NCI-H1436 (cell line): Measurements from ENCODE around the gene TMEM151B.
"Not testable (repeated sequence)": the region's sequence is repeated elsewhere in the genome, so short reads cannot be mapped to it uniquely, and the experiment has no call there.

Source experiments
- DNase-seq: peaks from one replicate; lab custom pipeline; 2025; lab: John Stamatoyannopoulos, UW

Gene TMEM151B

DNA sequence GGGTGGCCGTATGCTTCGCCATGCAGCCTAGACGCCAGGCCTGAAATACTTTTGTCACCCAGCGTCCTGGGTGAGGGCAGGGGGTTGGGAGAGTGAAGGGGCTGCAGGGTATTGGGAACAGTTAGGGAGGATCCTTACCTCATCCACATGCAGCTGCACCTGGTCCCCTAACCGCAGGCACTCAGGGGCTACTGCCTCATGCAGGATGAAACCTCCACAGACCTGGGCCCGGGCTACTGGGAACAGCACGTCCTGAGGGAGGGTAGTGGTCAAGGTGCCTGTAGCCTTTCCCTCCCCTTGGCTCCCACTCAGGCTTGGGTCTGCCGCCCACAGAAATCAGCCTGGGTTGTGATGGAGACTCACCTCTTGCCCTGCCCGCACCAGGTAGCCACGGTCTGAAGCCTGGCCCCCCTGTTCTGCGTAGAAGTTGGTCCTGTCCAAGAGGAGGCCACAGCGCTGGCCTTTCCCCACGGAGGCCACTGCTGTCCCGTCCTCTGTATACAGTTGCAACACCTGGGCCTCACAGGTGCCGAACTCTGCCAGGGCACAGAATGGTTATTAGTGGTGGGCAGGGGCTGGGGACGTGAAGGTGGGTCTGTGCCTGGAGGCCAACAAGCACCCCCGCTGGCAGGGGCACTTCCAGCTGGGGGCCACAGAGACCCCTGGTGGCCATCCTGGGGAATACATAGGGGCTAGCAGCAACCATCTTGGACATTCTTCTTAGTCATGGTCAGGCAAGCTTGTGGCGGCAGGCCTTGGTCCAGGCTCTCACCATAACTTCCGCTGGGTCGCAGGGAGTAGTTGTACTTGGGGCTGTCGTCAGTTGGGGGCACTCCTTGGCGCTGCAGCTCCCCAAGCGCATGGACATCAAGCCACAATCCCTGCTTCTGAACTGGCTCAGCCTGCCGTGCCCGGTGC lies 34.3 kb downstream of the TMEM151B start:
- DNase-seq = no peak

DNA sequence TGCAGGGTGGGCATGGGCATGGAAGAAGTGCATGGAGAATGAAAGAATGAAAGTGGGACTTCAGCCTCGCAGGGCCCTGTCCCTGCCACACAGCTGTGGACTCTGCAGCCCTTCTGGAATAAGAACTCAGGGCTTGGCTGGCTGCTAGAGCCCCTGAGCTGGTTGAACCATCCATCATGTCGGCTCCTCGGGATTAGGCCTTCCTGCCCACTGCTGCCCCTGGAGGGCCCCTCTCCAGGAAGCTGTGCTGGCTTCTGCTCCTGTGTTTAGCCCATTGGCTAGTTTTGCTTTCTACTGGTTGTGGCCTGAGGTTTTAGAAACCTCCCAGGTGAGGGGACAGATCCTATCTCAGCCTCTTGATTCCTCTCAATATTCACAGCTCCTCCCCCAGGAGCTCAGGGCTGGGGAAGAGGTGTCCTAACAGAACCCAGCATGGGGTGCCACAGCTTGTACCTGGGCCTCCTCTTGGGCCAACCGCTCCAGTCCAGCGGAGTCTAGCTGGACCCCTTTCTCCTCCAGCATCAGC lies 35.0 kb downstream of the TMEM151B start:
- DNase-seq = no peak

DNA sequence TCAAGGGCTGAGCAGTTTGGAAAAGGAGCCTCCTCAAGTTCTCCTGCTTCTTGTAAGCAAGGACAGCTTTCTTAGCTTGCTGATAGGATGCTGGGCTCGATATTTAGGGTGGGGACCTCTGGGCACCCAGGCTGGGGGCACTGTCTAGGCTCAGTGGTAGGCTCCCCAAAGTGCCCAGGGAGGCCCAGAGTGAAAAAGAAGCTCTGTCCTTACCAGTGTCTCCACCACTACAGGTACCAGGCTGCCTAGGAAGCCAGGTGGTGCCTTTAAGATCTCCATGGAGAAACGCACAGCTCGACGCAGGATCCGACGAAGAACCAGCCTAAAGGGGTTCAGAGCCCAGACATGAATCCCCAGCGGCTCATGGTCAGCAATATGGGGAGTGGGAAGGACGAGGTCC lies 36.5 kb downstream of the TMEM151B start:
- DNase-seq = no peak

GRCh38 chr6:44307217-44307616 lies 37.0 kb downstream of the TMEM151B start:
- DNase-seq = no peak

DNA sequence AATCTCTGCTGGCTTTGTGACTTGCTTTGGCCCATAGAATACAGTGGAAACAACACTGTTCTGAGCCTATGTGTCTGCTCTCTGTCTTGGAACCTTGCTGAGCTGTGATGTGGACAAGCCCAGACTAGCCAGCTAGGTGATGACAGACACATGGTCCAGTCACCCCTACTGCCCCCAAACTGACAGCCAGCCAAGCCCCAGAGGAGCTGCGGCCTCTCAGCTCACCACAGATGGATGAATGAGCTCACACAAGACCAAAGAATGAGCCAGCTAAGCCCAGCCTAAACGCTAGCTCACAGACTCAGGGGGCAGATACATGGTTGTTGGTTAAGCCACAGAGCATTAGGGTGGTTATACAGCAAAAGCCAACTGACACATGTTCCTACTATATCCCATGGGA lies 38.8 kb downstream of the TMEM151B start:
- no peak for DNase-seq

- no peak for DNase-seq
Observed at GRCh38 chr6:44309631-44310030, 39.4 kb downstream of the TMEM151B start.

- no peak for DNase-seq
Observed at GRCh38 chr6:44310241-44310640, 40.0 kb downstream of the TMEM151B start.

- DNase-seq = no peak
Observed at GRCh38 chr6:44311304-44311703, 41.1 kb downstream of the TMEM151B start.

- DNase-seq = no peak
Observed at GRCh38 chr6:44311767-44312166, 41.5 kb downstream of the TMEM151B start.

DNA sequence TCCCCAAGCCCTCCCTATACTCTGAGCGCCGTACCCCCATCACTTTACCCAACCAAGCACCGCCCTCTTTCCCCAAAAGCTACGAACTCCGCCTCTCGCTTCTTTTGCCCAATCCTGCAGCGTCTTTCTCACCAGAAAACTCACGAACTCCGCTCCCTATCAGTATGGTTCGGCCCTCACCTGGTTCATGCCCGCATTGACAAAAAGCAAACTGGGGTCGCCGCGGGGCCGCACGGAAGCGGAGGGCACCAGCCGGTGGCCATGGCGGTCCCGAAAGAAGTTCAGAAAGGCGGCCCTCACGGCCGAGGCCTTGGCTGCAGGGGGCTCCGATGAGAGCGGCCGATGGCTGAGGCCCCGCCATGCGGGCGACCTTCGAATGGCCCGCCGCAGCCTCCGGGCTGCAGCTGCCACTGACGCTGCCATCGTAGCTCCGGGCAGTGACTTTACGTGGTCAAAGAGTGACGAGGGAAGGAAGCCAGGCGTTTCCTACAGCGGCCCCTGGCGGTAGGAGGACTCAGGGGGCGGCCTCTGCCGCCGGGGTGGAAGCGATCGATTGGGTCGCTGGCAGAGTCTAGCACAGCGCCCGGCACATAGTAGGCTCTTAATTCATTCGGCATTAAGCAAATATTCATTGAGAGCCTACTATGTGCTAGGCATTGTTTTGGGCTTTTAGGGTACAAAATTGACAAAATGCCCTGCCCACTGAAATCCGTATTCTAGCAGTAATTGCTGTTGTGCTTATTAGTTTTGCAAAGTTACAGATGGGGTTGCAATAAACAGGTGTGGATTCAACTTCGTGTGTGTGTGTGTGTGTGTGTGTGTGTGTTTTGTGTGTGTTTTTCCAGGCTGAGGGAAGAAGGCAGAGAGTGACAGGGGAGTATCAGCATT lies 42.9 kb downstream of the TMEM151B start, which contains the start of gene AARS2:
AARS2 (minus strand) TSS at position 447 of the 888 bp plus-strand sequence; CDS start at position 423, 24 bp downstream.
- DNase-seq = peak; percentile 83

- DNase-seq = not testable (repeated sequence)
Observed at GRCh38 chr6:44314657-44315056, 44.4 kb downstream of the TMEM151B start.

DNA sequence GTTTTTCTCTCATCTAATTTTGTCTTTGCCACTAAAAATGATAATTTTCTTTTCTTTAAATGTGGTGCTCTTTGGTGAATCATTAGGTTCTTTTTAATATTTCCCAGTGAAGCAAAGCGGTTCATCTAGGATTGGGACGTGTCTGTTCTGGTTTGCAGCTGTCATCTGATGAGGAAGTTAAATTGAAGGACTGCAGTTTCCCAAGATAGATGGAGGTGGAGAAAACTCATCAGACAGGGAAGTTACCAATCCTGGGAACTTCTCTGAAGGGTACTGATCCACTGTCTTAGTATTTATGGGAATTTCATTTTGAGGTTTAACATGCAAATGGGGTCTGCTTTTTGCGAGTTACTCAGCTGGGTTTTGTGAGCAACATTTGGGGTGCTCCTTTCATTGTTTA lies 45.3 kb downstream of the TMEM151B start:
- no peak for DNase-seq

- no peak for DNase-seq
Observed at GRCh38 chr6:44315951-44316350, 45.7 kb downstream of the TMEM151B start.

DNA sequence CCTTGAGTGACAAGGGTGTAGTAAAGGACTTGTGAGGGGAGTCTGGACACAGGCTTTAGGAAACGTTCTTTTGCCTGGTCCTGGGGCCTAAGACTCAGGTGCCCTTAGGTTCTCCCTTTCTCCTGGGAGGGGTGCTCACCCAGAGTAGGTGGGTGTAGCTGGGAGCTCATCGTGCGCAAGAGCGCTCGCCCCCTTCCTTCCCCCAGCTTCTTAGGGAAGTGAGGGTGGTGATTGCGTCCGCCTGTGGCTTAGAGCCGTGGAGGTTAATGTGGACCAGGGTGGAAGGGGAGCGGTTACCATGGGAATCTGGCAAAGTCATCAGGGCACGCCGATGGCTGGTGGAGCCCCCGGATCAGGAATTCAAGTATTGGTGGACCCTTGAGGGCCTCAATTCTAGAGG lies 46.2 kb downstream of the TMEM151B start:
- DNase-seq = no peak

GRCh38 chr6:44317136-44317631 lies 46.9 kb downstream of the TMEM151B start:
- DNase-seq = not testable (repeated sequence)

GRCh38 chr6:44321210-44321609 lies 51.0 kb downstream of the TMEM151B start:
- no peak for DNase-seq

DNA sequence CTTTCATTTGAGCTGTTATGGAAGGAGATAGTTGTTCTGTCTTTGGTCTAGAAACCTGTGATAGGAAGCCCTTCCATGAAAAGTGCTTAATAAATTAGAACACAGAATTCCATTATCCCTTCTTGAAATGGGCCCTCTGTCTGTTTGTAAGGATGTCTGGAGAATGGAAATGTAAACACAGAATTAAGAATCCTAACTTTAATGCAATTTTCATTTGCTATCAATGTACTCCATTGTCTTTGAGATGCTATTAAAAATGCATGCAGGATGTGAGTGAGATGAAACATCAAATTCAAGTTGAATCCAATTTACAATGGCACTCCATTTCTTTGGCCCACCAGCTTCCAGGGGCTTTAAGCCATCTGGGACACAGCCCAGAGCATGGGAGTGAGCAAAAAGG lies 56.8 kb downstream of the TMEM151B start:
- DNase-seq = no peak

DNA sequence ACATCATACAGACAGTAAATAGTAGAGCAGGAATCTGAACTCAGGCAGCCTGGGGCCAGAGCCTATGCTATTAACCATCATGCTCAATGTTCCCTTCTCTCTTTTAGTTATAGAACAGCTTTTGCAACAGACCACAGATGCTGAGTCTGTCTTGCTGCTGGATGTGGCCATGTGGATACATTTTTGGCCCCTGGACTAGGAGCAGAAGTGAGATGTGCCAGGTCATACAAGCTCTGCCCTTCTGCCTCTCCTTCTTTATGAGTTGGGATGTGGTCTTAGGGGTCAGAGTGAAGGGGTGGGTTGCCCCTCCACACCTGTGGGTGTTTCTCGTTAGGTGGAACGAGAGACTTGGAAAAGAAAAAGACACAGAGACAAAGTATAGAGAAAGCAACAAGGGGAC lies 57.5 kb downstream of the TMEM151B start:
- no peak for DNase-seq

GRCh38 chr6:44328203-44328602 lies 58.0 kb downstream of the TMEM151B start:
- not testable (repeated sequence) for DNase-seq

GRCh38 chr6:44329858-44330257 lies 59.6 kb downstream of the TMEM151B start:
- no peak for DNase-seq

DNA sequence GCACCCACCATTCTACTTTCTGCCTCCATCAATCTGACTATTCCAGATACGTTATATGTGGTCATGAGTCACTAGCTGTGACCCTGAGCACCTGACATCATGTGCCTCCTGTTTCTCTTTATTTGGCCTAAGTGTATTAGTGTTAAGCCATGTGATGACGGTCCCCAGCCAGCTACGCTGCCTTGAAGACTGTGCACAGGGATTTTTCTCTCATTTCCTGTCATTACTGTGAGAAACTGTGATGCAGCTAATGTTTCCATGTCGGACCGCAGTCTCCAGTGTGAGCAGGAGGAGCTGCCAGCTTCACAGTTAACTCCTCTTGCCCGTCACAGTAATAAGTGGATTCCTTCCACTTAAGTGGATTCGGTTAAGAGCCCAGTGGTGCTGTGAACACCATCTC lies 62.3 kb downstream of the TMEM151B start:
- no peak for DNase-seq

DNA sequence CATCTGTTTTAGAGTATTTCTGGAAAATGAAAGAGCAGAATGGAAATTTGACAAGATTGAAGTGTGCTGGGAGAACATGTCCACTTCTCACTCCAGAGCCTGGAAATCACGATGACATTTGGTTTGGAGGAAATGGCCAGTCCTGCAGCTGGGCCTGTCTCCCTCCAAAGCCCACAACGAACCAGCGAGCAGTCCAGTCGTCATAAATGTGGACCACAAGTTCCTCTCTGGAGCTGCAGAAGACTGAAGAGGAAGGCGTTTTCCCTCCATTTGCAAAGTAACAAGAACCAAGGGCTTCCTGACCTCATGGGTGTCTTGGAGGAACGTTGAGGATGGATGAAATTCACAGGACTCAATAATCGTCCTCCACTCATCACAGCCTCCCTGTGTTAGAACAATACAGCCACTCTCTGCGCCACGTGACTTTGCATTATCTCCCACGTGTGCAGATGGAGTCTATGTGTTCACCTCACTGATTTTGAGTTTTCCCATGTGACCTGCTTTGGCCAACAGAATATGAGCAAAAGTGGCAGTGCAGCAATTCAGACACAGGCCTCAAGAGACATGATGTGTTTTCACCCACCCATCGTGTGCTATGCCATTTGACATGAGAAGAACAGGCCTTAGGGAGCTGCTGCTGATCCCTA lies 63.1 kb downstream of the TMEM151B start:
- DNase-seq = no peak
